DMS153 treated with DMSO at 0.1 percent for 48 hours (cell line): ENCODE data around the gene PLD3.
A peak's percentile ranks its signal among the peaks of the same experiment; 100 is the strongest.

Experiments
- DNase-seq: peaks from one replicate; lab custom pipeline; 2025; ENCODE audit not compliant: unreplicated experiment; lab: John Stamatoyannopoulos, UW

PLD3 gene

GRCh38 chr19:40411958-40412499, 63.5 kb downstream of the PLD3 start:
- DNase-seq = no peak

- DNase-seq = no peak
Measured at GRCh38 chr19:40412866-40413265, 64.4 kb downstream of the PLD3 start.

- DNase-seq = no peak
Measured at GRCh38 chr19:40413291-40413845, 64.9 kb downstream of the PLD3 start, which contains the start of gene PRX. Gene PRX, minus strand, starts transcription at chr19:40413378. Its CDS starts 5,446 bp downstream, at chr19:40407932.

GRCh38 chr19:40414542-40415535, 66.3 kb downstream of the PLD3 start:
- no peak for DNase-seq

GRCh38 chr19:40415768-40416167, 67.3 kb downstream of the PLD3 start:
- DNase-seq = no peak

- DNase-seq = no peak
Measured at GRCh38 chr19:40416918-40417642, 68.6 kb downstream of the PLD3 start.

- DNase-seq = no peak
Measured at GRCh38 chr19:40417643-40417981, 69.1 kb downstream of the PLD3 start.

- no peak for DNase-seq
Measured at GRCh38 chr19:40418040-40418439, 69.5 kb downstream of the PLD3 start.

- no peak for DNase-seq
Measured at GRCh38 chr19:40419066-40419612, 70.6 kb downstream of the PLD3 start.

GRCh38 chr19:40419780-40420179, 71.3 kb downstream of the PLD3 start:
- no peak for DNase-seq

- no peak for DNase-seq
Measured at GRCh38 chr19:40420451-40420765, 71.9 kb downstream of the PLD3 start.

- peak; percentile 84 for DNase-seq
Measured at GRCh38 chr19:40420766-40421765, 72.6 kb downstream of the PLD3 start.

- no peak for DNase-seq
Measured at GRCh38 chr19:40421993-40422747, 73.7 kb downstream of the PLD3 start.

GRCh38 chr19:40422748-40423566, 74.5 kb downstream of the PLD3 start:
- no peak for DNase-seq

- DNase-seq = no peak
Measured at GRCh38 chr19:40423938-40424337, 75.4 kb downstream of the PLD3 start.

- no peak for DNase-seq
Measured at GRCh38 chr19:40424637-40425449, 76.3 kb downstream of the PLD3 start.

- peak; percentile 98 for DNase-seq
Measured at GRCh38 chr19:40425450-40426287, 77.2 kb downstream of the PLD3 start, which contains the start of gene SERTAD1. Gene SERTAD1, minus strand, starts transcription at chr19:40425992. Its CDS starts 2,446 bp downstream, at chr19:40423546.
